DND-41 (cell line): ENCODE results near the gene RASGRF2.

Experiments
- EZH2 ChIP-seq: IDR thresholded peaks from 3 replicates; pipeline ENCODE4 v1.6.1; 2012; ENCODE audit warnings: borderline replicate concordance, low read depth, mild to moderate bottlenecking, moderate library complexity, low read length, inconsistent platforms; ENCODE audit not compliant: severe bottlenecking
- TF ChIP-seq, protein P1 (sequence below): IDR thresholded peaks from 2 replicates; pipeline ENCODE4 v1.5.1; 2012; ENCODE audit warnings: borderline replicate concordance, low read length, moderate library complexity, mild to moderate bottlenecking; ENCODE audit not compliant: poor library complexity, severe bottlenecking; ENCODE audit errors: extremely low read depth

DNA sequence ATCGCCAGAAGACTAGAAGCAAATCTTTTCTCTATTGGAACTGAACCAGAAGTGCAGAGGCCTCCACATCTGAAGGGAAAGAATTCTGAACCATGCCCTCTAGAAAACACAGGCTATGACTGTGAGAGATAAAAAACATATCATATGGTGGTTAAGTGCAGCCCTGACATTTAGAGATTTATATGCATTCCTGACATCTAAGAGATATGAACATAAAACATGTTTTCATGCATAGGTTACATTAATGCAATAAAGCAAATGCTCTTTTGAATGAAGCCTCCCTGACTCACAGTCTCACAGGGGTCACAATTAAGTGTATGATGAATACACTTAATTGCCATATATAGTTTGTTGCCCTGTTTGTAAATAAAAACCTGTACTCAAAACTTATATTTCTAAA is 244.0 kb downstream of the RASGRF2 start:
- TF ChIP-seq, protein P1, sequence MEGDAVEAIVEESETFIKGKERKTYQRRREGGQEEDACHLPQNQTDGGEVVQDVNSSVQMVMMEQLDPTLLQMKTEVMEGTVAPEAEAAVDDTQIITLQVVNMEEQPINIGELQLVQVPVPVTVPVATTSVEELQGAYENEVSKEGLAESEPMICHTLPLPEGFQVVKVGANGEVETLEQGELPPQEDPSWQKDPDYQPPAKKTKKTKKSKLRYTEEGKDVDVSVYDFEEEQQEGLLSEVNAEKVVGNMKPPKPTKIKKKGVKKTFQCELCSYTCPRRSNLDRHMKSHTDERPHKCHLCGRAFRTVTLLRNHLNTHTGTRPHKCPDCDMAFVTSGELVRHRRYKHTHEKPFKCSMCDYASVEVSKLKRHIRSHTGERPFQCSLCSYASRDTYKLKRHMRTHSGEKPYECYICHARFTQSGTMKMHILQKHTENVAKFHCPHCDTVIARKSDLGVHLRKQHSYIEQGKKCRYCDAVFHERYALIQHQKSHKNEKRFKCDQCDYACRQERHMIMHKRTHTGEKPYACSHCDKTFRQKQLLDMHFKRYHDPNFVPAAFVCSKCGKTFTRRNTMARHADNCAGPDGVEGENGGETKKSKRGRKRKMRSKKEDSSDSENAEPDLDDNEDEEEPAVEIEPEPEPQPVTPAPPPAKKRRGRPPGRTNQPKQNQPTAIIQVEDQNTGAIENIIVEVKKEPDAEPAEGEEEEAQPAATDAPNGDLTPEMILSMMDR, result no peak
- TF ChIP-seq EZH2, result no peak
